ENCODE data around the gene RADIL. TPM values are rescaled to one million over a fixed set of nuclear protein-coding genes. Genes with fewer than 3 reads are reported as not detected.

The RADIL gene
- total and polyA plus RNA-seq, 9 of the 15 experiments (the other 6 are each of a cell fraction or from before 2014, with no cell fraction given): 0.06 to 8.1 (median 1.9) TPM; not detected in 1

- in situ Hi-C loops (cut with MboI): no loop called here
- no TSS peak for BruUV-seq (replicated peaks)
Measured at GRCh38 chr7:4772306-4772705, 111.2 kb downstream of the RADIL start.

GRCh38 chr7:4771737-4772136 lies 111.8 kb downstream of the RADIL start:
- intact Hi-C loops (cut with micrococcal nuclease) (no loop called here), in situ Hi-C loops (cut with MboI) (no loop called here)
- Histone ChIP-seq H3K79me2 (ENCODE audit: control insufficient read depth, insufficient read depth, low read length) (peaks cover 13% of the 10 kb centered on the region), H3K27me3 (ENCODE audit: control insufficient read depth in 2 of 2, insufficient read depth in 2 of 2, low read length in 2 of 2) (no peaks in the 10 kb centered on the region), H3K9ac (ENCODE audit: insufficient read depth in 1 of 2, low read depth in 2 of 2, low read length in 2 of 2) (no peak overlapping the region), H3K4me1 (replicated peaks in 1 of 2; ENCODE audit: control insufficient read depth in 2 of 2, insufficient read depth in 2 of 2, low read length in 2 of 2) (peaks cover 17 to 28% of the 10 kb centered on the region in 2 experiments), H3K36me3 (ENCODE audit: control insufficient read depth, insufficient read depth, low read length) (peaks cover 10% of the 10 kb centered on the region; the same call in 2 of the 3 replicates), H2AFZ (ENCODE audit: low read depth, low read length) (no peak overlapping the region), H4K20me1 (replicated peaks; ENCODE audit: control insufficient read depth, insufficient read depth, low read length) (no peaks in the 10 kb centered on the region), H3K27ac (ENCODE audit: extremely low read depth, low read depth, low read length) (no peak overlapping the region), H3K4me2 (ENCODE audit: insufficient read depth, low read length) (no peak overlapping the region), H3K9me3 (replicated peaks; ENCODE audit: control insufficient read depth, insufficient read depth, low read depth, low read length) (no peaks in the 10 kb centered on the region), H3K4me3 (no peak overlapping the region), H3K9me1 (ENCODE audit: control insufficient read depth, insufficient read depth, low read length) (peaks cover 5% of the 10 kb centered on the region)
- no peak for FAIRE-seq
- no peak for DNase-seq (ENCODE audit: extremely low read depth in 1 of 4, low spot score in 3 of 4)
- peak; percentile 38 for TF ChIP-seq POLR2G (IDR thresholded peaks at IDR 0.05; ENCODE audit: low read depth, low read length)
- TF ChIP-seq IRF9 (tag; IDR thresholded peaks at IDR 0.05): no peak
- no TSS peak for BruUV-seq (replicated peaks)
- CTCF ChIA-PET (ENCODE audit: low intra/inter-chr PET ratio): no interaction called here
- WGBS (ENCODE audit: insufficient coverage, low coverage, missing lambda C conversion rate): 81% methylated on average over 8 of the region's 9 CpGs
- ATAC-seq: no peak
- POLR2A ChIA-PET: no interaction called here

More at GRCh38 chr7:4772306-4772705, 111.2 kb downstream of the RADIL start:
- WGBS (ENCODE audit: insufficient coverage, low coverage, missing lambda C conversion rate): 88% methylated on average over 6 of the region's 6 CpGs
- peaks cover 5% of the 10 kb centered on the region for H3K9me1 ChIP-seq (ENCODE audit: control insufficient read depth, insufficient read depth, low read length)
- no peak for FAIRE-seq
- H3K4me2 ChIP-seq (ENCODE audit: insufficient read depth, low read length): no peak overlapping the region
- peaks cover 19 to 28% of the 10 kb centered on the region in 2 experiments for H3K4me1 ChIP-seq (replicated peaks in 1 of 2; ENCODE audit: control insufficient read depth in 2 of 2, insufficient read depth in 2 of 2, low read length in 2 of 2)
- H3K27me3 ChIP-seq (ENCODE audit: control insufficient read depth in 2 of 2, insufficient read depth in 2 of 2, low read length in 2 of 2): no peaks in the 10 kb centered on the region
- H3K9ac ChIP-seq (ENCODE audit: insufficient read depth in 1 of 2, low read depth in 2 of 2, low read length in 2 of 2): no peak overlapping the region
- ChIA-PET POLR2A (no interaction called here), CTCF (ENCODE audit: low intra/inter-chr PET ratio) (no interaction called here)
- TF ChIP-seq POLR2A (conservative IDR thresholded peaks at IDR 0.05) (no peak), ZBTB43 (CRISPR knock-in tag; IDR thresholded peaks at IDR 0.05) (no peak), MAZ (CRISPR knock-in tag; conservative IDR thresholded peaks at IDR 0.05 in 1 of 2, IDR thresholded peaks at IDR 0.05 in 1 of 2) (no peak)
- H3K79me2 ChIP-seq (ENCODE audit: control insufficient read depth, insufficient read depth, low read length): peaks cover 16% of the 10 kb centered on the region
- H3K9me3 ChIP-seq (replicated peaks; ENCODE audit: control insufficient read depth, insufficient read depth, low read depth, low read length): no peaks in the 10 kb centered on the region
- no peak overlapping the region for H3K27ac ChIP-seq (ENCODE audit: extremely low read depth, low read depth, low read length)
- intact Hi-C loops (cut with micrococcal nuclease): no loop called here
- no peak for DNase-seq (ENCODE audit: extremely low read depth in 1 of 4, low spot score in 3 of 4)
- H4K20me1 ChIP-seq (replicated peaks; ENCODE audit: control insufficient read depth, insufficient read depth, low read length): no peaks in the 10 kb centered on the region
- peaks cover 11% of the 10 kb centered on the region; the same call in 2 of the 3 replicates for H3K36me3 ChIP-seq (ENCODE audit: control insufficient read depth, insufficient read depth, low read length)
- H2AFZ ChIP-seq (ENCODE audit: low read depth, low read length): no peak overlapping the region
- no peak overlapping the region for H3K4me3 ChIP-seq
- ATAC-seq: no peak
